Brain microvascular endothelial cell (primary cell): ENCODE results near the gene IGHMBP2.

ENCODE experiments used
- DNase-seq: peaks from one replicate; pipeline ENCODE4 v3.0.0-alpha.2; 2020
- H3K27ac ChIP-seq: fragments of 250-450 bp; sonication (Bioruptor Pico); 2 replicates; pipeline ENCODE4 v1.5.1; 2020; ENCODE audit warnings: mild to moderate bottlenecking, moderate library complexity
- H3K27me3 ChIP-seq: fragments of 250-450 bp; sonication (Bioruptor Pico); replicated peaks from 2 replicates; pipeline ENCODE4 v1.5.1; 2020; ENCODE audit warnings: mild to moderate bottlenecking
- H3K36me3 ChIP-seq: fragments of 250-450 bp; sonication (Bioruptor Pico); replicated peaks from 2 replicates; pipeline ENCODE4 v1.5.1; 2020; ENCODE audit warnings: mild to moderate bottlenecking
- H3K4me3 ChIP-seq: 2 replicates; pipeline ENCODE4 v1.5.1; 2011; ENCODE audit warnings: low read depth, mild to moderate bottlenecking, control low read depth, low read length, moderate library complexity
- CTCF ChIP-seq: IDR thresholded peaks from 2 replicates; pipeline ENCODE4 v1.5.1; 2011; ENCODE audit warnings: low read depth, mild to moderate bottlenecking, moderate library complexity, low read length, control low read depth, inconsistent platforms; ENCODE audit errors: missing control alignments
- in situ Hi-C: cut with HindIII; loops from 2 replicates; pipeline ENCODE4 v1.10.0; 2017; ENCODE audit warnings: low sequenced_read_pairs, low pct_ligation_motif_present

IGHMBP2 gene

GRCh38 chr11:68934321-68934645, 30.6 kb downstream of the IGHMBP2 start:
- Histone ChIP-seq H3K36me3 (peaks cover 38% of the 10 kb centered on the region), H3K4me3 (no peak overlapping the region), H3K27ac (no peak overlapping the region), H3K27me3 (no peaks in the 10 kb centered on the region)
- in situ Hi-C loops, result no loop called here
- TF ChIP-seq CTCF, result no peak
- DNase-seq, result no peak

GRCh38 chr11:68934666-68935065, 31.0 kb downstream of the IGHMBP2 start:
- DNase-seq, result no peak
- no peaks in the 10 kb centered on the region for H3K27me3 ChIP-seq
- H3K27ac ChIP-seq, result no peak overlapping the region
- no peak overlapping the region for H3K4me3 ChIP-seq
- in situ Hi-C loops, result no loop called here
- H3K36me3 ChIP-seq, result peaks cover 35% of the 10 kb centered on the region
- TF ChIP-seq CTCF, result no peak

GRCh38 chr11:68935066-68935465, 31.4 kb downstream of the IGHMBP2 start:
- in situ Hi-C loops, result no loop called here
- Histone ChIP-seq H3K4me3 (no peak overlapping the region), H3K27me3 (no peaks in the 10 kb centered on the region), H3K27ac (no peak overlapping the region), H3K36me3 (peaks cover 33% of the 10 kb centered on the region)
- no peak for DNase-seq
- no peak for TF ChIP-seq CTCF

GRCh38 chr11:68935516-68936357, 32.0 kb downstream of the IGHMBP2 start:
- peaks cover 27% of the 10 kb centered on the region for H3K36me3 ChIP-seq
- no peak overlapping the region for H3K4me3 ChIP-seq
- H3K27ac ChIP-seq, result no peak overlapping the region
- in situ Hi-C loops, result no loop called here
- DNase-seq, result no peak
- no peaks in the 10 kb centered on the region for H3K27me3 ChIP-seq
- no peak for TF ChIP-seq CTCF

GRCh38 chr11:68936358-68936636, 32.6 kb downstream of the IGHMBP2 start:
- DNase-seq, result no peak
- in situ Hi-C loops, result no loop called here
- Histone ChIP-seq H3K27me3 (no peaks in the 10 kb centered on the region), H3K36me3 (peaks cover 22% of the 10 kb centered on the region), H3K27ac (no peak overlapping the region), H3K4me3 (no peak overlapping the region)
- no peak for TF ChIP-seq CTCF
